HepG2 (cell line): ENCODE measurements around the gene DOCK3.

ENCODE experiments used
- CEBPB ChIP-seq: IDR thresholded peaks from 2 replicates; pipeline ENCODE4 v1.6.1; 2011; ENCODE audit warnings: low read depth, low read length, improper control_type of control experiment, borderline replicate concordance
- EP300 ChIP-seq, 3 experiments: sonication (generic) in 1 of 3; formaldehyde crosslinking in 1 of 3; IDR thresholded peaks; 2 replicates each; pipeline versions ENCODE4 v1.5.1 to v1.6.1; 2011 to 2020; ENCODE audit warnings: low read depth in 2 of 3, low read length in 2 of 3, borderline replicate concordance in 1 of 3, improper control_type of control experiment in 1 of 3, mild to moderate bottlenecking in 1 of 3, missing genetic modification reagents in 1 of 3, moderate library complexity in 1 of 3
- NFRKB ChIP-seq: fragments of 450-650 bp; IDR thresholded peaks from 2 replicates; pipeline ENCODE4 v1.6.1; 2017
- POLR2AphosphoS5 ChIP-seq: IDR thresholded peaks from 2 replicates; pipeline ENCODE4 v1.6.1; 2012; ENCODE audit warnings: low read depth, low read length
- THAP7 ChIP-seq: sonication (generic); formaldehyde crosslinking; IDR thresholded peaks from 2 replicates; pipeline ENCODE4 v1.8.1; 2023; ENCODE audit warnings: mild to moderate bottlenecking, missing genetic modification reagents
- ZNF274 ChIP-seq: sonication (generic); formaldehyde crosslinking; IDR thresholded peaks from 2 replicates; pipeline ENCODE4 v1.5.1; 2020; ENCODE audit warnings: mild to moderate bottlenecking, missing genetic modification reagents
- ZNF777 ChIP-seq: sonication (generic); formaldehyde crosslinking; IDR thresholded peaks from 2 replicates; pipeline ENCODE4 v1.4.0; 2020; ENCODE audit warnings: missing genetic modification reagents

GRCh38 chr3:50658416-50658815 is 16.3 kb upstream of the DOCK3 start:
- TF ChIP-seq ZNF274 (CRISPR knock-in tag) (no peak), THAP7 (CRISPR knock-in tag) (no peak), EP300 (IDR thresholded peaks at IDR 0.05; ENCODE audit: low read depth in 2 of 2, low read length in 2 of 2) (no peak), EP300 (CRISPR knock-in tag; IDR thresholded peaks at IDR 0.05; ENCODE audit: borderline replicate concordance) (no peak), CEBPB (no peak), POLR2AphosphoS5 (no peak), ZNF777 (CRISPR knock-in tag) (no peak), NFRKB (no peak)
